ENCODE data around the gene PLCB1. TPM values are rescaled to one million over a fixed set of nuclear protein-coding genes. Genes with fewer than 3 reads are reported as not detected.

Gene PLCB1
- total RNA-seq, 1 donor from 2014 or later = 48.3 TPM

DNA sequence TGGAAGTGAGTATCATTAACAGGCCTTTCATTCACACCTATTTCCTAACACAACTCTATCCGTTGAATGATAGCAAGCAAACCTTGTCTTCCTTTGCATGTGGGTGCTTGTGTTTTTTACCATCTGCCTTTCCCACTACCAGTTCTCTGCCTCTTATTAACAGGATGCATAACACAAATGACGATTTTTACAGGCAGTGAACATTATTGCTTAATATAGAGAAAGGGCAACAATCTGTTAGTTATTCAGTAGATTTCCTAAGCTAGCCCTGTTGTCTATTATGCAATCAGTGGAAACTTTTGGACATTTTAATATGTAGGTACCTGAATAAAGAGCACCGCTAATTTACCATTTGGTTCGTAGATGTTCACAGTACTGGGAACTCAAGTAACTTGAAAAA, 588.0 kb downstream of the PLCB1 start:
- DNase-seq (ENCODE audit: low spot score) = no peak

DNA sequence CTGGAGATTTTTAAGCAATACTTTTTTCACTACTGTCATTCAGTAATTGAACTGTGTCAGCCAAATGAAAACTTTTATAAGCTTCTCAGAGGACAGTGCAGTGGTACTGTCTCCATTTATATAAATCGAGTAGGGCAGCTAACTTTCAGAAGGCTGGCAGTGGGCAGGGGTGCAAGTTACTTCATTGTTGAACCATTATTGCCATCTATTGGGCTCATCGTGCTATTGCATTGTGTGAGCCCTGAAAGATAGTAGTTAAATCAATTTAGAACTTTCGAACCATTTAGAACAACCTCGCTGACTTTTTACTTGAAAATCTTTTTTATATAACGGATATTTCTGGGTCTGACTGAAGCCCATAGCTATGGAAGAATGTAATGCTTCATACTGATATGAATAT, 589.0 kb downstream of the PLCB1 start:
- no peak for DNase-seq (ENCODE audit: low spot score)

DNA sequence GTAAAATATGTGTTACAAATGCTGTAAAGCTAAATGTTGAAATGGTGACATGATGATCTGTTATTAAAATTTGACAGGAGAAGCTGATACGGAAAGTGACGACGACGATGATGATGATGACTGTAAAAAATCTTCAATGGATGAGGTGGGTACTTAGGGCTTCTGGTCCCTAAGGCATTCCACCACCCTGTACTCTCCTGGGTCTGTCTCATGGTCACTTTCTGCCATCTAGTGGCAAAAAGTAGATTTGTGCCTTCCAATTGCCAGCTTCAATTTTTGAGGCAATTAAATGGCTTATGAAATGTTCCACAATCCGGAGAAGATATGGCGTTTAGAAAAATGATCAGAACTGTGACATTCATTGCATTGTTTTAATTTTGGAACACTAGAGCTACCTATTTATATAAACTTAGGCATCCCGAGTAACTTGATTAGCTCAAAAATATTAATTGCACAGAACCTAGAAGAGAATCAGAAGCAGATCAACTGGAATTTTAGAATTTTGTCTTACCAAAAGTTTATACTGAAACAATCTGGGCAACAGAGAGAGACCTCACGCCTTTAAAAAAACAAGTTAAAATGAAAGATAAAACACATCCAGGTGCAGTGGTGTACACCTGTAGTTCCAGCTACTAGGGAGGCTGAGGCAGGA, 590.3 kb downstream of the PLCB1 start:
- DNase-seq (ENCODE audit: low spot score) = peak; percentile 52

GRCh38 chr20:8723296-8723695, 591.2 kb downstream of the PLCB1 start:
- DNase-seq (ENCODE audit: low spot score) = no peak

- DNase-seq (ENCODE audit: low spot score) = no peak
Measured at GRCh38 chr20:8724884-8725283, 592.8 kb downstream of the PLCB1 start.

DNA sequence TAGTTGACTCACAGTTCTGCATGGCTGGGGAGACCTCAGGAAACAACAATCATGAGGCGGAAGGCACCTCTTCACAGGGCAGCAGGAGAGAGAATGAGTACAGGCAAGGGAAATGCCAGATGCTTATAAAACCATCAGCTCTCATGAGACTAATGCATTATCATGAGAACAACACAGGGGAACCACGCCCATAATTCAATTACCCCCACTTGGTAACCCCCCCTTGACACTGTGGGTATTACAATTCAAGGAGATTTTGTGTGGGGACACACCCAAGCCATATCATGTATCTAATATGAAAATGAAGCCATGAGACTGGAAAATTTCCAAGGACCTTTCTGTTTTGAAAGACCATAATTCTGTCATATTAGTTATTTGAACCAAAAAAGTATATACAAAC, 594.4 kb downstream of the PLCB1 start:
- no peak for DNase-seq (ENCODE audit: low spot score)

DNA sequence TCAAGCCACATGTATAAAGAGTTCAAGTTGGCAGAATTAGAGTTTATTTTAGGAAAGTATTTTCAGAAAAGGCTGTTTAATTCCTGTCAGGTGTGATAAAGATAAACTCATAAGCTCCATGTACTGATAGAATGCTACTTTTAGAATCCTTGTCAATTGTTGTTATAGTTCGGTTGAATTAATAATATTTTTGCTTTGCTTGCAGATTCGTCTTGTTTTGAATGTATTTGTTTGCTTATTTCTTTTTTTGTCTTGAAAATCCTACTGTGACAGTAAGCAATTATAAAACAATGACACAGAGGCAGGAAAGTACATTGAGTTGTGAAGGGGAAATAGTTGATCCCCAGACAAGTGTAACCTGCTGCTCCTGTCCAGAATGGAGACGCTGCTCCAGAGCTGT, 602.9 kb downstream of the PLCB1 start:
- DNase-seq (ENCODE audit: low spot score) = no peak

DNA sequence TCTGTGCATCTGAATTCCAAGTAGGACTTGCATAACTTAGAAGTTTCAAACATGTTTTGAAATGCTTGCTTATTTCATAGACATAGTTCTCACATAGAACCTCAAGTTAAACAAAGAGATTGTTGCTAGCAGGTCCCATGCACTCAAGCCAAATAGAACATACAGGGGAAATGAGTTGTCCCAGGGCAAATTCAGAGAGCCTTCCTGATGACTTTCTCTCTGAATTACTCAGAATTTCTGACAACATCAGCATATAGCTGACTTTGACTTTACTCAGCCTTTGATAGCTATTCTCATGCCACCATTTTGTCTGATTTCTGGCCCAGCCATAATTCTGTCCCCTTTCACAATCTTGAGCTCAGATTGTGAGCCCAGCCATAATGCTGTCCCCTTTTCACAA, 603.6 kb downstream of the PLCB1 start:
- DNase-seq (ENCODE audit: low spot score) = no peak

GRCh38 chr20:8740265-8740664, 608.2 kb downstream of the PLCB1 start:
- DNase-seq (ENCODE audit: low spot score) = no peak

- DNase-seq (ENCODE audit: low spot score) = no peak
Measured at GRCh38 chr20:8744228-8744844, 612.3 kb downstream of the PLCB1 start.

- no peak for DNase-seq (ENCODE audit: low spot score)
Measured at GRCh38 chr20:8749101-8749500, 617.0 kb downstream of the PLCB1 start.

- no peak for DNase-seq (ENCODE audit: low spot score)
Measured at GRCh38 chr20:8749986-8750385, 617.9 kb downstream of the PLCB1 start.

GRCh38 chr20:8755340-8756118, 623.5 kb downstream of the PLCB1 start:
- DNase-seq (ENCODE audit: low spot score) = no peak

DNA sequence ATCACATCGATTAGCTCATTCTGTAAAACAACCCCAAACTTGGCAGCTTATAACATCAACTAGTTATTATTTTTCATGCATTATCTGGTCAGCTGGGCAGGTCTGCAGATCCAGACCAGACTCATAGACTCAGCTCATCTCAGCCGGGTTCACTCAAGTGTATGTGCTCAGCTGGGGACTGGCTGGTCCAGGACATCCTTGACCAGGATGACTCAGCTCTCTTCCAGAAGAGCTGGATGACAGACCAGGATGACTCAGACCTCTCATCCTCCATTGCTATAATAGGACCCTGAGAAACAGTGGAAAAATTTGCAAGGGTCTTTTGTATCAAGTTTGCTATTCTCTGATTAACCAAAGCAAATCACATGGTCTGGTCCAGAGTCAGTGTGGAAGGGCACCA, 624.3 kb downstream of the PLCB1 start:
- no peak for DNase-seq (ENCODE audit: low spot score)

GRCh38 chr20:8757146-8757545, 625.1 kb downstream of the PLCB1 start:
- no peak for DNase-seq (ENCODE audit: low spot score)

DNA sequence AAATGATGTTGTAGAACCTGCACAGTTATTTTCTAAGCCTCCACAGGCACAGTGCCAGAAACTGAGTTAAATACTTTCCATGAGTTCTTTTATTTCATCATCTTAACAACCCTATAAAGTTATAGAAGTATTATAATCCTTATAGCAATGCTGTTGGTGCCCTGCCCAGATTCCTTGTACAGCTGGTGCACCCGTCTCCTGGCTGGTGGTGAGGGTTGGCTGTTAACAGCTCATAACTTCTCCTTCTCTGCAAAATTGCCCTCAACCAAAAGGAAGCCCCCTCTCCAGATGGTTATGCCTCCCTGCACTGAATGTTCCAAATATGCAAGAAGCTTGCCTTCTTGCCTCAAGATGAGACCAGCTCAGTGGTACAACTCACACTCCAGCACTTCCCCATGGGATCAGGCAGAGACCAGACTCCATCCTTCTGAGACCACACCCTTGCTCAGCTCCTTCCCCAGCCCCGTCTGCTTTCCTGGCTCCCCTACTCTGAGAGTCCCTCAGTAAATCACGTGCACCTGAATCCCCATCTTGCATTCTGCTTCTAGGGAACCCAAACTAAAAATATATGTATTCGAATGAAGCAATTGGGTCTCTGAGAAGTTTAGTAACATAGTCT, 632.4 kb downstream of the PLCB1 start:
- DNase-seq (ENCODE audit: low spot score) = no peak

- no peak for DNase-seq (ENCODE audit: low spot score)
Measured at GRCh38 chr20:8766868-8767390, 634.9 kb downstream of the PLCB1 start.

DNA sequence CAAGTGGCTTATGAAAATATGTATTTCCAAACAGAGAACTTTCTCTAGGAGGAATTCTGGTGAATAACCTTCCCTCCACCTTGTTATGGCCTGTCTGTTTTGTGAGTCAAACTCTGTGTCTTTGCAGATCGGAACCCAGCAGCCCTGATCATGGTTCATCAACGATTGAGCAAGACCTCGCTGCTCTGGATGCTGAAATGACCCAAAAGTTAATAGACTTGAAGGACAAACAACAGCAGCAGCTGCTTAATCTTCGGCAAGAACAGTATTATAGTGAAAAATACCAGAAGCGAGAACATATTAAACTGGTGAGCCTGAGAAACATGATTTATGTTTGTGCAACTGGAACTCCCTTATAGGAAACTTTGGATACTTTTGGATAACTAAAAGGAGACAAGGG, 642.3 kb downstream of the PLCB1 start:
- DNase-seq (ENCODE audit: low spot score) = no peak

- no peak for DNase-seq (ENCODE audit: low spot score)
Measured at GRCh38 chr20:8777911-8778310, 645.8 kb downstream of the PLCB1 start.

DNA sequence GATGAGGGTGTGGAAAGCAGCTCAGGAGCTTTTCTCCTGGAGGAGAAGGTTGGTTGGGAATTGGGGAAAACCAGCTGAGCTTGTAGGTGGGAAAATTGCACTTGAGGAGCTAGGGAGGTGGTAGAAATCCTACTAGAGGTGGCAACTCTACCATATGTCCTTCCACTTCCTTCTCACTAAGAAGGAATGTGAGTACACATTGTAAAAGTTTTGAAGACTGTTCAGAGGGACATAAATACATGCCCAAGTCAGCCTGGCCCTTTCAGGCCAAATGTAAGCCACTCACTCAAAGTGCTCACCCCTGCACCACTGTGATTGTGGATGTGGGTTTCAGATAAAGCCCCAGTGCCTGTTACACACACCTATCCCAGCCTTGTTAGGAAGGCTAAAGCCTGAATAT, 646.3 kb downstream of the PLCB1 start:
- no peak for DNase-seq (ENCODE audit: low spot score)

DNA sequence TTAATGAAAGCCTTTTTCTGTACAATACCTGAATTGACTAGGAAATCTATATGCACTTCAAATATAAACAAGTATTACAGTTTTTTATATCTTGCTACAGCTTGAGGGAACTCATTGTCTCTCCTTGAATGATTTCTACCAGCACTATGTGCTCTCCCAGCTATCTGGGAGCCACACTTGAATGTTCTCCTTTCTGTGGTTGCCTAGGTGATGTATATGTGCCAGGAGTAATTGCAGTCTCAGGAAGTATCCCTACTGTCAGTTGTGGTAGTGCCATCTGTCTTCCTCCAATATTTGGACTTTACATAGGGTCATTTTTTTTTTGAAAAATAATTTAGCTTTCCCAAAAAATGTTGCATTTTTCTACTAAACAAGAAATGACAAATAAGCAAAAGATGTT, 648.8 kb downstream of the PLCB1 start:
- no peak for DNase-seq (ENCODE audit: low spot score)

GRCh38 chr20:8782804-8783203, 650.7 kb downstream of the PLCB1 start:
- no peak for DNase-seq (ENCODE audit: low spot score)
